ENCODE data around the gene ZNF17.

DNA sequence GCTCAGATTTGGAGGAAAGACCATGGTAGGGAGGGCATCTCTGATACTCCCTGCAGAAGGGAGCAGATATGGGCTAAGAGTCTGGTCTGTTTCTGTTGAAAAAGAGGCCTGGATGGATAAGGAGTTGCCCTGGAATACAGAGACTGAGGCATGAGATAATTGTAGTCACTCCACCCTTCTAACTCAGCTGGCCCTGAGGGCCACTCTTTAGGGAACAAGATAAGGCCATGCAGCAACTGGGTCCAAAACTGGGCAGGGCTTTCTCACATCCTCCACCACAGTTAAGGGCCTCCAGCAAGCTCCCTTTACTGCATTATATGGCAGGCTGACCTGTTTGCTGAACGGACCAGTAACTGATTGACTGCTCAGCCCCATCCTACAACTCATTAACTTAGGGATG, 25.5 kb downstream of the ZNF17 start:
- TF ChIP-seq, protein P1, sequence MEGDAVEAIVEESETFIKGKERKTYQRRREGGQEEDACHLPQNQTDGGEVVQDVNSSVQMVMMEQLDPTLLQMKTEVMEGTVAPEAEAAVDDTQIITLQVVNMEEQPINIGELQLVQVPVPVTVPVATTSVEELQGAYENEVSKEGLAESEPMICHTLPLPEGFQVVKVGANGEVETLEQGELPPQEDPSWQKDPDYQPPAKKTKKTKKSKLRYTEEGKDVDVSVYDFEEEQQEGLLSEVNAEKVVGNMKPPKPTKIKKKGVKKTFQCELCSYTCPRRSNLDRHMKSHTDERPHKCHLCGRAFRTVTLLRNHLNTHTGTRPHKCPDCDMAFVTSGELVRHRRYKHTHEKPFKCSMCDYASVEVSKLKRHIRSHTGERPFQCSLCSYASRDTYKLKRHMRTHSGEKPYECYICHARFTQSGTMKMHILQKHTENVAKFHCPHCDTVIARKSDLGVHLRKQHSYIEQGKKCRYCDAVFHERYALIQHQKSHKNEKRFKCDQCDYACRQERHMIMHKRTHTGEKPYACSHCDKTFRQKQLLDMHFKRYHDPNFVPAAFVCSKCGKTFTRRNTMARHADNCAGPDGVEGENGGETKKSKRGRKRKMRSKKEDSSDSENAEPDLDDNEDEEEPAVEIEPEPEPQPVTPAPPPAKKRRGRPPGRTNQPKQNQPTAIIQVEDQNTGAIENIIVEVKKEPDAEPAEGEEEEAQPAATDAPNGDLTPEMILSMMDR (IDR thresholded peaks at IDR 0.05 in 8 of 11, conservative IDR thresholded peaks at IDR 0.05 in 3 of 11), result no peak
- TF ChIP-seq POLR2A (IDR thresholded peaks at IDR 0.05) (no peak), POLR2AphosphoS5 (IDR thresholded peaks at IDR 0.05) (no peak)

Data from spleen (tissue), 7 donors.